ENCODE measurements around the gene ACAD9. TPM values are rescaled to one million over a fixed set of nuclear protein-coding genes. Genes with fewer than 3 reads are reported as not detected.

ACAD9 gene
- polyA plus RNA-seq, 1 of the 3 experiments (the other 2 are of a cell fraction) = 41.9 TPM

GRCh38 chr3:128884992-128885391, 5.6 kb downstream of the ACAD9 start:
- H3F3A ChIP-seq (replicated peaks; ENCODE audit: insufficient read depth) = no peaks in the 10 kb centered on the region
- ChIA-PET CTCF (interaction anchor here (1.1 kb wide), 1 partner anchor 85 kb away, joined by 3 read pairs; no protein-coding TSS in a partner anchor), POLR2A (no interaction called here)
- no peaks in the 10 kb centered on the region for H3K9me2 ChIP-seq
- H3K9me3 ChIP-seq = no peaks in the 10 kb centered on the region
- WGBS (ENCODE audit: low lambda C conversion rate) = 88% methylated on average over 1 of the region's 1 CpG
- peaks cover 82% of the 10 kb centered on the region for H3K79me2 ChIP-seq (ENCODE audit: insufficient read depth)
- no peak for DNase-seq
- H3K27ac ChIP-seq (ENCODE audit: low read depth in 2 of 2, low read length in 1 of 2) = no peak overlapping the region
- no peaks in the 10 kb centered on the region for H3K27me3 ChIP-seq (ENCODE audit: insufficient read depth)
- H3K9ac ChIP-seq = no peak overlapping the region
- TF ChIP-seq RCOR1 (IDR thresholded peaks at IDR 0.05; ENCODE audit: low read length) = no peak
- no peak for TF ChIP-seq FOXJ3 (CRISPR knock-in tag; IDR thresholded peaks at IDR 0.05)
- no peak for TF ChIP-seq SIN3A (IDR thresholded peaks at IDR 0.05; ENCODE audit: borderline replicate concordance, low read depth, low read length)
- TF ChIP-seq, protein P1, sequence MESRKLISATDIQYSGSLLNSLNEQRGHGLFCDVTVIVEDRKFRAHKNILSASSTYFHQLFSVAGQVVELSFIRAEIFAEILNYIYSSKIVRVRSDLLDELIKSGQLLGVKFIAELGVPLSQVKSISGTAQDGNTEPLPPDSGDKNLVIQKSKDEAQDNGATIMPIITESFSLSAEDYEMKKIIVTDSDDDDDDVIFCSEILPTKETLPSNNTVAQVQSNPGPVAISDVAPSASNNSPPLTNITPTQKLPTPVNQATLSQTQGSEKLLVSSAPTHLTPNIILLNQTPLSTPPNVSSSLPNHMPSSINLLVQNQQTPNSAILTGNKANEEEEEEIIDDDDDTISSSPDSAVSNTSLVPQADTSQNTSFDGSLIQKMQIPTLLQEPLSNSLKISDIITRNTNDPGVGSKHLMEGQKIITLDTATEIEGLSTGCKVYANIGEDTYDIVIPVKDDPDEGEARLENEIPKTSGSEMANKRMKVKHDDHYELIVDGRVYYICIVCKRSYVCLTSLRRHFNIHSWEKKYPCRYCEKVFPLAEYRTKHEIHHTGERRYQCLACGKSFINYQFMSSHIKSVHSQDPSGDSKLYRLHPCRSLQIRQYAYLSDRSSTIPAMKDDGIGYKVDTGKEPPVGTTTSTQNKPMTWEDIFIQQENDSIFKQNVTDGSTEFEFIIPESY (IDR thresholded peaks at IDR 0.05; ENCODE audit: borderline replicate concordance, low read depth) = no peak
- H3K4me3 ChIP-seq (ENCODE audit: low read depth in 2 of 2, low read length in 1 of 2) = no peak overlapping the region
- H4K20me1 ChIP-seq (ENCODE audit: insufficient read depth) = no peaks in the 10 kb centered on the region
- no peak overlapping the region for H2AFZ ChIP-seq (ENCODE audit: low read depth)
- H3K4me1 ChIP-seq (ENCODE audit: control insufficient read depth in 1 of 2, insufficient read depth in 2 of 2, low read depth in 1 of 2, low read length in 1 of 2) = peaks cover 0 to 11% of the 10 kb centered on the region in 2 experiments; a peak in 1 of 4 replicates
- peaks cover 18 to 26% of the 10 kb centered on the region in 2 experiments for H3K36me3 ChIP-seq (replicated peaks in 1 of 2; ENCODE audit: control insufficient read depth in 1 of 2, insufficient read depth in 2 of 2, low read length in 1 of 2)
- H3K4me2 ChIP-seq = no peak overlapping the region

DNA sequence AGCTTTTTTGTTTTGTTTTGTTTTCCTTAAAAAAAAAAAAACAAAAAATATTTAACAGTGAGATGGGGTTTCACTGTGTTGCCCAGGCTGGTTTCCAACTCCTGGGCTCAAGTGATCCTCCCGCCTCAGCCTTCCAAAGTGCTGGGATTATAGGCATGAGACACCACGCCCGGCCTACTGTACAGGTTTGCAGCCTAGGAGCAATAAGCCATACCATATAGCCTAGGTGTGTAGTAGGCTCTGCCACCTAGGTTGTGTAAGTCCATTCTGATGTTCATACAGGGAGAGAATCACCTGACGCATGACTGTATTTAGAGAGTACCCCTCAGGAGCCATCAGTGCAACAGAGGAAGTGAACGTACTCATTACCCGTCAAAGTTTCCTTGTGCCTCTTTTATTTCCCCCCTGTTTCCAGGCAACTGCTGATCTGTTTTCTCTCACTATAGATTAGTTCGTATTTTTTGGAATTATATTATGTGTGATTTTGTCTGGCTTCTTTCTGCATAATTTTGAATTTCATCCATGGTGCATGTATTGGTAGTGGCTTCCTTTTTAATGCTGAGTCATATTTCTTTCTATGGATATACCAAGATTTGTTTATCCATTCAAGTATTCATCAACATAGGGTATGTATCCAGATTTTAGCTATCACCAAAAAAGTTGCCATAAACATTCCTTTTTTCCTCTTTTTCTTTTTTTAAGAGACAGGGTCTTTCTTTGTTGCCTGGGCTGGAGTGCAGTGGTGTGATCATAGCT, 9.9 kb downstream of the ACAD9 start:
- CTCF ChIA-PET = no interaction called here
- WGBS (ENCODE audit: low lambda C conversion rate) = 96% methylated on average over 7 of the region's 7 CpGs
- POLR2A ChIA-PET = interaction anchor here (0.6 kb wide), 1 partner anchor 185 kb away, joined by 3 read pairs; no protein-coding TSS in a partner anchor

More for the DNA sequence above, 9.9 kb downstream of the ACAD9 start:
- no peak overlapping the region for H2AFZ ChIP-seq (ENCODE audit: low read depth)
- no peaks in the 10 kb centered on the region for H3K27me3 ChIP-seq (ENCODE audit: insufficient read depth)
- no peak overlapping the region for H3K4me3 ChIP-seq (ENCODE audit: low read depth in 2 of 2, low read length in 1 of 2)
- H3K27ac ChIP-seq (ENCODE audit: low read depth in 2 of 2, low read length in 1 of 2) = no peak overlapping the region
- DNase-seq = no peak
- H3K36me3 ChIP-seq (replicated peaks in 1 of 2; ENCODE audit: control insufficient read depth in 1 of 2, insufficient read depth in 2 of 2, low read length in 1 of 2) = peaks cover 21 to 23% of the 10 kb centered on the region in 2 experiments
- TF ChIP-seq TAF1 (IDR thresholded peaks at IDR 0.05; ENCODE audit: borderline replicate concordance, low read depth, low read length) (no peak), MAX (IDR thresholded peaks at IDR 0.05; ENCODE audit: low read depth) (no peak), NFIC (IDR thresholded peaks at IDR 0.05; ENCODE audit: borderline replicate concordance) (no peak)
- TF ChIP-seq, protein P2, sequence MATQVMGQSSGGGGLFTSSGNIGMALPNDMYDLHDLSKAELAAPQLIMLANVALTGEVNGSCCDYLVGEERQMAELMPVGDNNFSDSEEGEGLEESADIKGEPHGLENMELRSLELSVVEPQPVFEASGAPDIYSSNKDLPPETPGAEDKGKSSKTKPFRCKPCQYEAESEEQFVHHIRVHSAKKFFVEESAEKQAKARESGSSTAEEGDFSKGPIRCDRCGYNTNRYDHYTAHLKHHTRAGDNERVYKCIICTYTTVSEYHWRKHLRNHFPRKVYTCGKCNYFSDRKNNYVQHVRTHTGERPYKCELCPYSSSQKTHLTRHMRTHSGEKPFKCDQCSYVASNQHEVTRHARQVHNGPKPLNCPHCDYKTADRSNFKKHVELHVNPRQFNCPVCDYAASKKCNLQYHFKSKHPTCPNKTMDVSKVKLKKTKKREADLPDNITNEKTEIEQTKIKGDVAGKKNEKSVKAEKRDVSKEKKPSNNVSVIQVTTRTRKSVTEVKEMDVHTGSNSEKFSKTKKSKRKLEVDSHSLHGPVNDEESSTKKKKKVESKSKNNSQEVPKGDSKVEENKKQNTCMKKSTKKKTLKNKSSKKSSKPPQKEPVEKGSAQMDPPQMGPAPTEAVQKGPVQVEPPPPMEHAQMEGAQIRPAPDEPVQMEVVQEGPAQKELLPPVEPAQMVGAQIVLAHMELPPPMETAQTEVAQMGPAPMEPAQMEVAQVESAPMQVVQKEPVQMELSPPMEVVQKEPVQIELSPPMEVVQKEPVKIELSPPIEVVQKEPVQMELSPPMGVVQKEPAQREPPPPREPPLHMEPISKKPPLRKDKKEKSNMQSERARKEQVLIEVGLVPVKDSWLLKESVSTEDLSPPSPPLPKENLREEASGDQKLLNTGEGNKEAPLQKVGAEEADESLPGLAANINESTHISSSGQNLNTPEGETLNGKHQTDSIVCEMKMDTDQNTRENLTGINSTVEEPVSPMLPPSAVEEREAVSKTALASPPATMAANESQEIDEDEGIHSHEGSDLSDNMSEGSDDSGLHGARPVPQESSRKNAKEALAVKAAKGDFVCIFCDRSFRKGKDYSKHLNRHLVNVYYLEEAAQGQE (IDR thresholded peaks at IDR 0.05; ENCODE audit: low read depth, low read length) = no peak
- no peaks in the 10 kb centered on the region for H3F3A ChIP-seq (replicated peaks; ENCODE audit: insufficient read depth)
- no peaks in the 10 kb centered on the region for H3K4me1 ChIP-seq (ENCODE audit: control insufficient read depth in 1 of 2, insufficient read depth in 2 of 2, low read depth in 1 of 2, low read length in 1 of 2)
- no peak overlapping the region for H3K9ac ChIP-seq
- no peaks in the 10 kb centered on the region for H3K9me3 ChIP-seq
- H3K79me2 ChIP-seq (ENCODE audit: insufficient read depth) = peaks cover 44% of the 10 kb centered on the region
- no peaks in the 10 kb centered on the region for H3K9me2 ChIP-seq
- no peaks in the 10 kb centered on the region for H4K20me1 ChIP-seq (ENCODE audit: insufficient read depth)
- no peak overlapping the region for H3K4me2 ChIP-seq

Data from SK-N-SH (cell line).